Measurements from ENCODE around the gene KRT80. TPM values are rescaled to one million over a fixed set of nuclear protein-coding genes. Genes with fewer than 3 reads are reported as not detected.

Gene KRT80
- total and polyA plus RNA-seq, 2 of the 13 experiments (the other 11 are each of a cell fraction or from before 2014, with no cell fraction given), result 0.27 to 0.53 TPM

DNA sequence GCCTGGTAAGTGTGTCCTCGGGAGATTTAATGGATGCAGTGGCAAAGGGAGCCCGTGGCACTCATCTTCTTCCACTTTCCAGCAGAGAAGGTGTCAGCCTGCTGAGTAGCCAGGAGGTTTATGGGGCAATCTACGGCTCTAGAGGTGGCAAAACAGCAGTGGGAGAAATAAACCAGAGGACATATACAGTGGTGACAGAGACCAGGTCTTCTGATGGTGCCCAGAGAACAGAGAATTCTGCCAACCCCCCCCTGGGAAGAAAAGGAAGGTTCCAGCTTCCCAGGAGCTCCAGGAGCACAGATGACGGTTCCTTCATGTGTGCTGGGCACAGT is 69.3 kb downstream of the KRT80 start:
- ATAC-seq, result no peak
- WGBS (ENCODE audit: low lambda C conversion rate), result 13% methylated on average over 3 of the region's 4 CpGs
- no peak overlapping the region for H3K9ac ChIP-seq (ENCODE audit: insufficient read depth, low read depth, low read length)
- in situ Hi-C loops (cut with HindIII; ENCODE audit: extremely low pct_ligation_motif_present, low pct_unique_long_range_greater_than_20kb) (loop anchor here (5.0 kb wide), 1 partner anchor 95 kb away; no protein-coding TSS in a partner anchor), intact Hi-C loops (cut with micrococcal nuclease; ENCODE audit: unreplicated experiment) (loop anchor here (1.0 kb wide), 1 partner anchor 97 kb away; no protein-coding TSS in a partner anchor)
- H3K4me2 ChIP-seq (ENCODE audit: low read depth, low read length), result peak overlapping the region; percentile 29; the same call in 1 of the 2 replicates
- no peak for DNase-seq (ENCODE audit: low spot score)
- TF ChIP-seq FOXK1 (CRISPR knock-in tag; IDR thresholded peaks at IDR 0.05; ENCODE audit: borderline replicate concordance, low read depth) (no peak), EEA1 (CRISPR knock-in tag; IDR thresholded peaks at IDR 0.05; ENCODE audit: borderline replicate concordance) (no peak), CREB1 (IDR thresholded peaks at IDR 0.05) (no peak), CREB1 (CRISPR knock-in tag; IDR thresholded peaks at IDR 0.05) (no peak), ZNF709 (CRISPR knock-in tag; IDR thresholded peaks at IDR 0.05) (no peak), ZSCAN12 (CRISPR knock-in tag; IDR thresholded peaks at IDR 0.05) (no peak), SETDB1 (CRISPR knock-in tag; IDR thresholded peaks at IDR 0.05; ENCODE audit: borderline replicate concordance) (no peak), HDAC6 (IDR thresholded peaks at IDR 0.05; ENCODE audit: low read depth, low read length) (no peak)
- H4K20me1 ChIP-seq (ENCODE audit: insufficient read depth, low read length), result no peaks in the 10 kb centered on the region
- peaks cover 66% of the 10 kb centered on the region for H3K4me1 ChIP-seq (ENCODE audit: insufficient read depth, low read length)
- H3K36me3 ChIP-seq (replicated peaks in 1 of 2; ENCODE audit: control insufficient read depth in 1 of 2, insufficient read depth in 2 of 2, low read length in 2 of 2), result no peaks in the 10 kb centered on the region
- ChIA-PET CTCF (ENCODE audit: low intra/inter-chr PET ratio, low total read pairs) (interaction anchor here (1.0 to 5.2 kb wide), 2 partner anchors 39 to 96 kb away, joined by 3 to 41 read pairs; no protein-coding TSS in a partner anchor), POLR2A (interaction anchor here (1.4 kb wide), 1 partner anchor 90 kb away, joined by 3 read pairs; no protein-coding TSS in a partner anchor)
- BruUV-seq (replicated peaks), result no TSS peak
- H3K9me3 ChIP-seq (ENCODE audit: low read length), result no peaks in the 10 kb centered on the region
- no peak for FAIRE-seq
- H3K27ac ChIP-seq (ENCODE audit: extremely low read length, insufficient read depth, low read length), result no peak overlapping the region
- H2AFZ ChIP-seq (ENCODE audit: low read length), result no peak overlapping the region
- H3K4me3 ChIP-seq (replicated peaks in 1 of 3; ENCODE audit: insufficient read depth in 1 of 3, low read depth in 2 of 3, low read length in 3 of 3), result peak overlapping the region in 1 of 3 experiments; percentile 7; a peak in 1 of 6 replicates
- H3K27me3 ChIP-seq (ENCODE audit: control insufficient read depth in 1 of 2, insufficient read depth in 2 of 2, low read length in 2 of 2), result peaks cover 4 to 31% of the 10 kb centered on the region in 2 experiments; a peak in 3 of 5 replicates
- H3K79me2 ChIP-seq (ENCODE audit: insufficient read depth, low read length), result no peaks in the 10 kb centered on the region
